Measurements from ENCODE around the gene FOXD2.

Gene FOXD2

DNA sequence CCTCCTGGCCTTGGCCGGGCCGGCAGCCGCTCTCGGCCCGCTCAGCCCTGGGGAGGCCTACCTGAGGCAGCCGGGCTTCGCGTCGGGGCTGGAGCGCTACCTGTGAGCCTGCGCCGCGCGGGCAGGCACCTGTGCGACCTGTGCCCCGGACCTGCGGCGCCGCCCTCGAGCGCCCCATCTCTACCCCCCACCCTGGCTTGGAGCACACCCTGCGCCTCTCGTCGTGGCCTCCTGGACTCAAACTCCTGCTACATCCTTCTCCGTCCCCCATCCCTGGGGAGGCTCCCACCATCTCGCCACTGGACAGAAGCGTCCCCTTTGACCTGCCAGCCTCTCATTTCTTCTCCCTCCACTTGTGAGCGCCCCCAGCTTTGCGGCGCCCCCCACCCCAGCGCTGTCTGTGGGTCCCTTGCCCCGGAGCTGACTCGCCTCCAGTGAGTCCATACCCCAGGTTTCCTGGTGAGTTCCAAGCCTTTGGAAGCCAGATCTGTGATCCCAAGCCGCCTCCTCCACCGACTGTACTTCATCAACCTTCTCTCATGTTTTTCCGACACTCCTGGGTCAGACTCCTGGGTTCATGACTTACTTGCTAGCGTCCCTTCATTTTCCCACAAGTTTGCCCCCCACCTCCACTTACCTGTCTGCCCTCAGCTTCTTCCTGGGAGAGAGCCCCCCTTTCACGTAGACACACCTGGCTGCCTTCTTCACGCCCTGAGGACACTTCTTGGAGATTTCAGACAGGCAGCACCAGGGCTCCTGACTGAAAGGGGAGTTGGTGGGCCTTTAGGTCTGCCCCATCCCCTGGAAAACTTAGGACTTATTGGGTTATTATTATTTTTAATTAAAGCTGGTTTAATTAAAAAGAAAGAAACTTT lies 20.4 kb upstream of the FOXD2 start:
- DNase-seq (ENCODE audit: low read depth in 2 of 2): no peak

DNA sequence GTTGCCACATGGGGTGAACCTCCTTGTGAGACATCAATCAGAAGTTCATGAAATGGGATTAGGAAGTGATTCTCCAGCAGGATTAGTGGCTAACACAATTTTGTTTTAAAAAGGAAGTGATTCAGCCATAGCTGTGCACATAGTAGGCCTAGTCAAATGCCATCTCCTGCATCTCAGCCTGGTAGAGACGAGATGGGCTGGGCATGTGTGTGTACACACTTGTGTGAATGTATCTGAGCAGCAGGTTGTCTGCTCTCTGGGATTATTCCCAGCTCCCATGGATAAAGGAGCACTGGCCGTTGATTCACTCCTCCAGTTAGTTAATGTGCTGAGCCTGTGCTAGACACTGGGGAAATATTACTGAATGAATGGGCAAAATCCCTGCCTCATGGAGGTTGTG lies 19.7 kb upstream of the FOXD2 start:
- DNase-seq (ENCODE audit: low read depth in 2 of 2): no peak

DNA sequence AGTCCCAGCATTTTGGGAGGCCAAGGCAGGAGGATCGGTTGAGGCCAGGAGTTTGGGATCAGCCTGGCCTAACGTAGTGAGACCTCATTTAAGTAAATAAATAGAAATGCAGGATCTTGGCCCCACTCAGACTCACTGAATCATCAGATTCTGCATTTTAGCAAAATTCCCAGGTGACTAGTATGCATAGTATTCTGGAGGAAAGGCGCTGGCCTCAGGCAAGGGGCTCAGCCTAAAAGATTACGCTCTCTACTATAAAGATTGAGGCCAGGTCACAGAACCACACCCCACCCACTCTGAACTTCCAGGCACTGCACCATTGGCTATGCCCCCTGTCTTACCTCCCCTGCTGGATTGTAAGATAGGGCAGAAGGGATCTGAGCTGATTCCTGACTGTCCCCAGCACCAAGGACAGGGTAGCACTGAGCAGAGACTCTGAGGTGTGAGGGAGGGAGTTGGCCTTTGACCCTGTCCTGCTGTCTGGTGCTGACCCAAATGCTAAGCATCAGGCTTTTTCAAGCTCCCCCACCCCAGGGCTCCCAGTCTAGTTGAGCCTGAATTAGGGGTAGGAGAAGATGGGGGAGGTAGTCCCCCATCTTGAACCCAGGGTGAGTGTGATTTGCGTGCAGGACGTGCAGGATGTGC lies 19.0 kb upstream of the FOXD2 start:
- DNase-seq (ENCODE audit: low read depth in 2 of 2): no peak

DNA sequence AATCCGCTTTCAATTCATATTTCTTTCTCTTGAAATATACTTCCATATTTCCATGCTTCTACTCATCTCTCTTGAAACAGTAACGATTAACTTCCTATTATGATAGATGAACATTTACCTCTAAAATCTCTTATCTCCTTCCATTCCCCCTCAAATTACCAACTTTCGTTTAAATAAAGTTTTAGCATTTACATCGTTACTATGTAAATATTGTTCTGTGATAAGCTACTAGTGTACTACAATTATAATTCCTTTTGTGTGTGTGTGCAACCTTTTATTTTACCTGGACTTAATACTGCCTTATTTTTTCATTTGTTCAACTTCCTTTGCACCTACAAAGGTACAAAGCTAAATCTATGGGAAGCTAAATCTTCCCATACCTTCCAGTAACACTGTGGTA lies 17.3 kb upstream of the FOXD2 start:
- no peak for DNase-seq (ENCODE audit: low read depth in 2 of 2)

DNA sequence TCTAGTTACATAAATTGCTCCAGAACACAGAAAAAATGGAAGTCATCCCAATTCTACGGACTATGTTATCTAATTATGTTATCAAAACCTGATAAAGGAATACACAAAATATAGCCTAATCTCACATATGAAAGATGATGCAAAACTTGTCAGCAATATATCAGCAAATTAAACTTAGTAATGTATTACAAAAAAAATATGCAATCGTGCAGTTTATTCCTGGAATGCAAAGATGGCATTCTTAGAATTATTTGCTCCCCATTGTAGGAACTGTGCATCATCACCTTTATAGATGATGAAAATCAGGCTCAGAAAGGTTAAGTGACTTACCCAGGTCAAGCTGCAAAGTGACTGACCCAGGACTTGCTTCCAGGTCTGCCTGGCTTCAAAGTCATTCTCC lies 14.0 kb upstream of the FOXD2 start:
- DNase-seq (ENCODE audit: low read depth in 2 of 2): no peak

DNA sequence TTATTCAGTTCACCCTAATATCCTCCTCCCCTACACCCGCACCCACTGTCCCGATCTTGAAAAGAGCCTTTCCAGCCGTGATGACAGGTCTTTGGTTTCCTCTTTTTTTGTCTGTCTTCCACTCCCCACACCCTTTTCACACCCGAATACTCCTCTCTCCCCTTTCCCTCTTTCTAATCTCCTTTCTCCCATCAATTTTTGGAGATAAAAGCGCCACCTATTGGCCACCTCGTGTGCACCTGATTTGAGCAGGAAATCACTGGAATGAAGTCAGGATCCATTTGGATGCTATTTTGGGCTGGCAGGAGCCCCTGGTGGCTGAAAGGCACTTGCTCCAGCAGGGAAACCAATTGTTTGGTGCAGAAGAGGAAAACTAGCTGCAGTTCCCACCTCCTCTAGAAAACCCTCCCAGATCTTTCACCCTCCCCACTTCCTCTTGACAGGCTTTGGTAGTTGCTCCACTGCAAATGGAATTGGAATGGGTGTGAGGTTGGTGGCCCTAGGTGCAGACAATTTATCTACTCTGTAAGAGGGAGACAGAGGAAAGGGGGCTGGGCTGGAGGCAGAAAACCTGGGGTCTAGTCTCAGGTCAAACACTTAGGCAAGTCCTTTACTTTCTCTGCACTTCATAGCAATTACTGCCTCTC lies 13.4 kb upstream of the FOXD2 start:
- DNase-seq (ENCODE audit: low read depth in 2 of 2): no peak

DNA sequence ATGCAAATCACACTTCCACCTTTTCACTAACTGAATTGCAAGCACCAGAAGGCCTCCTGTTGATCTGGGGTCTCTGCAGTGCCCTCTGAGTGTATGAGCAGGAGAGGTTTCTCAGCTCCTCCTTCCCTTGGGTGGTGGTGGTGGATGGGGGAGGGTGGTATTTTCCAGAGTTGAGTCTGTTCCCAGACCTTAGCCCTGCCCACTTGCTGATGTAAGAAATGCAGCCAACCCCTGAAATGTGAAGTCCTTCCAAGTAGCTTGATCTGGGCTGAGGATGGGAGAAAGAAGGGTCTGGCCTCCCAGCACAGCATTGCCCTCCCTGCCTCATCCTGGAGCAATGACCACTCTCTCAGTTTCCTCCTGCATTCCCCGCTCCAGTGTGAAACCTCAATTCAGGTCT lies 6.3 kb upstream of the FOXD2 start:
- no peak for DNase-seq (ENCODE audit: low read depth in 2 of 2)

DNA sequence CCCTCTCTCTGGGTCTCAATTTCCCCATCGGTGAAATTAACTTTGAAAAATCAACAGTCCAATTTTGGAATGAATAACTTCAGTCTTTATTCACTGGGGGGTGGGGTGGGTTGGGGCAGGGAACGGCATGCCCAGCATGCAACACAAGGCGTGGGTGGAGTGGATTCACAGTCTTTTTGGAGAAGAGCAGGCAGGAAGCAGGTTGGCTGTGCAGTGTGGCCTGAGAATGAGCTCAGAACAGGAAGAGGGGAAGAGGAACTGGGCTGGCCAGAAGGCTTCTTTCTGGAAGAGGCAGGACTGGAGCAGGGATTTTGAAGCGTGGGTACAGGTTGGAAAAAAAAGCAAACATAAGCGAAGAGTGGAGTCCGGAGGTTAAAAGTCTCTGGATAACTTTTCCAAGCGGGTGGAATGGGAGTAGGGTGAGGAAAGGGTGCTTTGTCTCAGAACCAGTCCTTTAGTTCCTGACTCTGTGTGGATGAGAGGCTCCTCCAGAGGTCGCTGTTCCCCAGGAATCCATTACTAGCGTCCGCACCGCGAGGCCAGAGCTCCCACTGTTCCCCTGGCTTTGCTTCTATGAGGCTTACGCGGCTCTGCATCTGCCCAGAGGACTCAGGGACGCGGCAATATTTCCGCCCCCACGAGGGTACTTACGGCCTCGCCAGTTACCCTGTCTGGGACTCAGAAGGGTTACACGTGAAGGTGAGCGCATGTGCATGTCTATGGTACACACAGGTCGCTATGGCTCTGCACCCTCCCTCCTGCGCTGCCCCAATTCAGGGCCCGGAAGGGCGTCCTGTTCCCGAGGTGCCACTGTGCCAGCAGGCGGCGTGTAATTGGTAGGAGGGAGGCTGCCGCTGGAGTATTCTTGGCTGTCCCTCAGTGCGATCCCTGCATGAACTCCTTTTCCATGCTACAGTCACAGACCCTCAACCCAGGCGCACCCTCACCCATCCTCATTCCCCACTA lies 5.5 kb upstream of the FOXD2 start:
- peak in 1 of 2 donors; percentile 40 for DNase-seq (ENCODE audit: low read depth in 2 of 2)

DNA sequence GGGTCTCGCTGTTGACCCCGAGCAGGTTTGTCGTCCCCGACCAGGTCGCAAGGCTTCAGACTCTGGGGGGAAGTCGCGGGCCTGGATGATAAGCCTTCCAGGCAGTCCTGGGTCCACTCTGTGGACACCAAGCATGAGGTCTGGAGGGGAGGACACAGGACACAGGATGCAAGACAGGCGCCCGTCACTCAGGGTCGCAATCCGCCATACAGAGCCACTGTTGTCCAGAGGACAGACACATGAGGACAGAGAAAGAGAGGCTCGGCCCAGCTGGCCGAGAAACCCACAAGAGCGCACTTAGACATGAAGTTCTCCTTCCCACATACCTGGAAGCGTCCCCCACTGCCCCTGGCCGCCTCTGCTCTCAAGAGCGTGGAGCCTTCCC lies 4.8 kb upstream of the FOXD2 start:
- no peak for DNase-seq (ENCODE audit: low read depth in 2 of 2)

DNA sequence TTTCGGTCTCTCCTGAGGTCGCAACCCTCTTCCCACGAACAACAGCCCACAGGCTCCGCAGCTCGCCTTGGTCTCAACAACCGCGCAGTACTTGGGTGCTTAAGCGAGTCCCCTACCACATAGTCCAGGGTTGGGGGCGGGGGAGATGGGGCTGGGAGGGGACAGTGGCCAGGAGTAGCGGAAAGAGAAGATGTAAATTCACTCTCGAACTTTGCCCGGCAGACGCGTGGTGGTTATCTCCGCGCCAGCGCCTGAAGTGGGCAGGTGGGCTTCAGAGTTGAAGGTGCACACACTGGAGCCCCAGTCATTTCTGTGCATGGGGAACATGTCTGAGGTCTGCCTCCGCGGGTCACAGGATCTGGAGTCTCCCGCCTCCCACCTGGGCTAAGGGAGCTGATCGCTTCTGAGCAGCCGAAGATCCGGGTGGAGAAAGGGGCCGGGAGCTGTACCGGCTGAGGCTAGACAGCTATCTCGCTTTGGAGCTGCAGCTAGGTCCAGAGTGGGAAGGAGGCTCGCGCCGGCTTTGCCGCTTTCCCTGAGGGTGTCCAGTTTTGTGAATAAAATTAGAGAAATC lies 4.3 kb upstream of the FOXD2 start:
- no peak for DNase-seq (ENCODE audit: low read depth in 2 of 2)

DNA sequence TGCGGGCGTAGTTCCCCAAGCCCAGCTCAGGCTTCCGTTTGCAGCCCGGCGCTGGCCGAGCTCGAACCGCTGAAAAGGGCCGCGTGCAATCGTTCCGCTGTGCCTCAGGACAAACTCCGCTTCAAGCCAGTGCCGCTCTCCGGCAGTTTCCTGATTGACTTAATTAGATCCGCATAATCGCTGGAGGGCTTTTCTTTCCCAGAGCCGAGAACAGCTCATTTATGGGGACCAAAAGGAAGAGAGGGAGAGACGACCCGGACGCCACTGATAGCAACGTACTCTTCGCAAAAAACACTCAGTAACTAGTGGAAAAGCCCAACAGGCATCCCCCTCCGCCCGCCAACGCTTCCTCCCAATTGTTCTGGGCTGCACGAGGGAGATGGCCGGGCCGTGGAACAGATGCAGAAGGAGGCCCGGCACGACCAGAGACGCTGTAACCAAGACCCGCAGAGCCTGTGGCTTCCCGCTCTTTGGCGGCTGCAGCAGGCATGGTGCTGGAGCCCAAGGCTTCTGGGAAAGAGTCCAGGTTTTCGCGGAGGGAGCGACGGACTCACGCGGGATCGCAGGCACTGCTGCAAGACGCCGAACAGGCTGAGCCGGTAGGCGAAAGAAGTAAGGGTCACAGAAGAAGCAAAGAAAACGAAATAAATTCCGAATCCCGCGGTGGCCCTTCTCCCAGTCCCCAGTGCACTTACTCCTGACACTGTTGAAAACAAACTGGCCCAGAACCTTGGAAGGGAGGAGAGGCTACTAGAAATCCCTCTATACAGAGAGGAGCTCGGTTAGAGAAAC lies 3.6 kb upstream of the FOXD2 start:
- no peak for DNase-seq (ENCODE audit: low read depth in 2 of 2)

DNA sequence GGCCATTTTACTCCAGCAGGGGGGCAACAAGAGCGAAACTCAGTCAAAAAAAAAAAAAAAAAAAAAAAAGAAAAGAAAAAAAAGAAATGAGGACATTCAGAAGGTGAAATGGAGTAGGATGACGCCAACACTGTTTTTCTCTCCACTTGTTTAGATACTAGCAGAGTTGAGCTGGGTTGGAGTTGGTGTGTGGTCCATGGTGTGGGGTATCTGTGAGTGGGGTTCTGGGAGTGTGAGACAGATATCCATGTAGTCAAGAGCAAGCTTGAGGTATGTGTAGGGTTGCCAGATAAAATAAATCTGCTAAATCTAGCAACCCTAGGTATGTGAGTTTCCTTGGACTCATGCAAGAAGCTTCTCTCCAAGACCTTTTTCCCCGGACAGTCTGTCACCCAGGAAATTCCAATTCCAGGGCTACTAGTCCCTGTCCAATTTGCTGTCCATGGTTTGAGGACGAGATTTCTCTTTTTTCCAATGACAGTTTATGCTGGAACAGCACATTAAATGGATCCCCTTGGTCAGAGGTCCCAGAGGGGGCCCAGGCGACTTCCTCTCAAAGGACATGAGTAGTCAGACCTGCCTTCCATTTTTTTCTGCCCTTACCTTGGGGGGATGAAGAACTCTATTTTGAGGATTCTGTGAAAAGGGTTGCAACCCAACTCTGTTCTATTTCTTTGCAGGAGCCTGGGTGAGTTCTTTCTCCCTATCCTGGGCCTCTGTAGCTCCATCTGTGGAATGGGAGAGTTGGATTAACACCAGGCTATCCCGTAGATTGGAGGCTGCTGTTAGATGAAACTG lies 2.1 kb upstream of the FOXD2 start:
- no peak for DNase-seq (ENCODE audit: low read depth in 2 of 2)

DNA sequence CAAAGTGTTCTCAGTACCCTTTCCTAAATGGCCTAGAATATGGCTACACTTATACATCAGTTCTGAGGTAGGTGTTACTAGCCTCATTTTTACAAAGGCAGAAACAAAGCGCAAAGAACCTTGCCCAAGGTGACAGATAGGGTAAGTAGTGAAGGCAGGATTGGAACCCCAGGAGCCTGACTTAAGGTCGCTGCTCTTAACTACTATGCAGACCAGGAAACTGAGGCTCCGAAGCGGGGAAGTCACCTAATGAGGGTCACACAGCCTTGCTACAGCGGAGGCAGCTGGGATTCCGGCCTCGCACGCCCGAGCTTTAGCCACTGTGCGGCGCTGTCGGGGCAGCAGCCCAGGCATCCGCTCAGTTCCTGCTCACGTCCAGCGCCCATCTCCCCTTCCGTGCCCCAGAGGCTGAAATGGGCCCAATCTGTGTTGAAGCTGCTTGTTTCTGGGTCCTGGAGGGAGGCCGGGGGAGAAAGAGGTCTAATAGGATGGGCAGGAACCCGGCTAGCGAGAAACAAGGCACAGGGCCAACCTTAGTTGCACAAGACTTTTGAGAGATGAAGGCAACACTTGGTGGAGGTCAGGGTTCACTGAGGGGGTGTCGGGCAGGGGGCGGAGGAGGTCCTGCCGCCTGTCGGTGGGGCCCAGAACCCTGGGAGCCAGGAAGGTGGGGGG lies 1.4 kb upstream of the FOXD2 start:
- DNase-seq (ENCODE audit: low read depth in 2 of 2): peak; percentile 68 to 74

DNA sequence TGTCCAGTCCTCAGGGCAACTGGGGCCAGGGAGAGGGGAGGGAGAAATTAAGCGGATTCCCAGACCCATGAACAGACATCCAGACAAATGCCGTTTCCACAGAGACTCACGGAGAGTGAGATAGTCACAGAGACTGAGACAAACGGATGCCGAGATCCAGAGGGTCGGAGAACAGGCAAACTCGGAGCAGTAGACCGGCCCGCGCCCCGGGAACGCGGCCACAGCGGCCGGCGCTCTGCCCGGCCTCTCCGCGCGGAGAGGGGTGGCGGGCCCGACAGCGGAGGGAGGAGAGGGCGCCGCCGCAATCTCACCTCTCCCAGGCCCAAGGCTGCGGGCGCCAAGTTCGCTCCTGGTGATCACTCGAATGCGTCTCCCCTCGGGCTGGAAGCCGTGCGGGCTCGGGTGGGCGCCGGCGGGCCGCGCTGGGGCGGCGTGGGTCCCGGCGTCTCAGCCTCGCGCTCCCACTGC lies 831 bp upstream of the FOXD2 start:
- DNase-seq (ENCODE audit: low read depth in 2 of 2): no peak

DNA sequence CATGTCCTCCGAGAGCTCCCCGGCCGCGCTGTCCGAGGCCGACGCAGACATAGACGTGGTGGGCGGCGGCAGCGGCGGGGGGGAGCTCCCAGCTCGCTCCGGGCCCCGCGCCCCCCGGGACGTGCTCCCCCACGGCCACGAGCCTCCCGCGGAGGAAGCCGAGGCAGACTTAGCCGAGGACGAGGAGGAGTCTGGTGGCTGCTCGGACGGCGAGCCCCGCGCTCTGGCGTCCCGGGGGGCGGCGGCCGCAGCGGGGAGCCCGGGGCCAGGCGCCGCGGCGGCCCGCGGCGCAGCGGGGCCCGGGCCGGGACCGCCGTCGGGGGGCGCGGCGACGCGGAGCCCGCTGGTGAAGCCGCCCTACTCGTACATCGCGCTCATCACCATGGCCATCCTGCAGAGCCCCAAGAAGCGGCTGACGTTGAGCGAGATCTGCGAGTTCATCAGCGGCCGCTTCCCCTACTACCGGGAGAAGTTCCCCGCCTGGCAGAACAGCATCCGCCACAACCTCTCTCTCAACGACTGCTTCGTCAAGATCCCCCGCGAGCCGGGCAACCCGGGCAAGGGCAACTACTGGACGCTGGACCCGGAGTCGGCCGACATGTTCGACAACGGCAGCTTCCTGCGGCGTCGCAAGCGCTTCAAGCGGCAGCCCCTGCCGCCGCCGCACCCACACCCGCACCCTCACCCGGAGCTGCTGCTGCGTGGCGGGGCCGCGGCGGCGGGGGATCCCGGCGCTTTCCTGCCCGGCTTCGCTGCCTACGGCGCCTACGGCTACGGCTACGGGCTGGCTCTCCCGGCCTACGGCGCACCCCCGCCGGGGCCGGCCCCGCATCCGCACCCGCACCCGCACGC lies 547 bp downstream of the FOXD2 start:
- no peak for DNase-seq (ENCODE audit: low read depth in 2 of 2)

DNA sequence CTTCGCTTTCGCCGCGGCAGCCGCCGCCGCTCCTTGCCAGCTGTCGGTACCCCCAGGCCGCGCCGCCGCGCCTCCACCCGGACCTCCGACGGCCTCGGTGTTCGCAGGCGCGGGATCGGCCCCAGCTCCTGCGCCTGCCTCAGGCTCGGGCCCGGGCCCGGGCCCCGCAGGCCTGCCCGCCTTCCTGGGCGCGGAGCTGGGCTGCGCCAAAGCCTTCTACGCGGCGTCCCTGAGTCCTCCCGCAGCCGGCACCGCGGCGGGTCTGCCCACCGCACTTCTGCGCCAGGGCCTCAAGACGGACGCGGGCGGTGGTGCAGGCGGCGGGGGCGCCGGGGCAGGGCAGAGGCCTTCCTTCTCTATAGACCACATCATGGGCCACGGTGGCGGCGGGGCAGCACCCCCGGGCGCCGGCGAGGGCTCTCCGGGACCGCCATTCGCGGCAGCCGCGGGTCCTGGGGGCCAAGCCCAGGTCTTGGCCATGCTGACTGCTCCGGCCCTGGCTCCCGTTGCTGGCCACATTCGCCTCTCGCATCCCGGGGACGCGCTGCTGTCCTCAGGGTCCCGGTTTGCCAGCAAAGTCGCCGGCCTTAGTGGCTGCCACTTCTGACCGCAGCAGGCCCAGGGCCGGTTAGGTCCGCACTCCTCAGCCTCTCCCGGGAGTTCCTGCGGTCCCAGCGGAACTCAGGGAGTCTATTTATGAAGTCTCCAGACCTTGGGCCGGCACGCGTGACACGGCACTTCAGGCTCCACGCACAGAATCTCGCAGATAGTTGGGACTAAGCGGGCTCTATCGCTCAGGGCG lies 1.4 kb downstream of the FOXD2 start:
- no peak for DNase-seq (ENCODE audit: low read depth in 2 of 2)

All from stimulated activated CD8-positive, alpha-beta memory T cell treated with anti-CD3 and anti-CD28 coated beads, Interleukin-15, amount 100 ng/mL, for 48 hours (primary cell).